Peyer's patch (tissue), 4 donors: ENCODE measurements around the gene IFI30.

Source experiments
- CTCF ChIP-seq, 6 experiments: fragments of 450-650 bp in 4 of 6; fragments of 200-600 bp in 2 of 6; sonication (generic) in 1 of 6; IDR thresholded peaks; one replicate each; pipeline ENCODE4 v1.5.1; 2017 to 2019; ENCODE audit warnings: antibody characterized with exemption in 6 of 6, mild to moderate bottlenecking in 3 of 6, moderate library complexity in 1 of 6
- POLR2A ChIP-seq, 2 donors: fragments of 450-650 bp; IDR thresholded peaks; one replicate each; pipeline ENCODE4 v1.5.1; 2017; ENCODE audit warnings: antibody characterized with exemption in 2 of 2, mild to moderate bottlenecking in 2 of 2, moderate library complexity in 2 of 2

GRCh38 chr19:18144906-18145305 lies 28.7 kb upstream of the IFI30 start:
- TF ChIP-seq CTCF (IDR thresholded peaks at IDR 0.05) (no peak), POLR2A (IDR thresholded peaks at IDR 0.05) (no peak)
